Endometrial microvascular endothelial cells (primary cell): ENCODE data around the gene MLNR. TPM values are rescaled to one million over a fixed set of nuclear protein-coding genes. Genes with fewer than 3 reads are reported as not detected.

Experiments
- in situ Hi-C: cut with HindIII; loops from 2 replicates; pipeline ENCODE4 v1.10.0; 2017; ENCODE audit warnings: low sequenced_read_pairs, low pct_unique_long_range_greater_than_20kb; ENCODE audit errors: inconsistent ontology term
- total RNA-seq: library from RNA; depleted of rRNA; stranded (reverse); fragments of >200 nt; gene quantifications from one replicate; pipeline ENCODE4 v1.2.3, GENCODE V29; 2015; ENCODE audit errors: inconsistent ontology term

MLNR gene
- total RNA-seq, 1 donor from 2014 or later, result not detected

GRCh38 chr13:49262634-49263033 lies 42.5 kb downstream of the MLNR start:
- in situ Hi-C loops, result no loop called here

GRCh38 chr13:49265822-49266221 lies 45.7 kb downstream of the MLNR start:
- in situ Hi-C loops, result no loop called here

GRCh38 chr13:49271264-49271663 lies 51.1 kb downstream of the MLNR start:
- in situ Hi-C loops, result no loop called here

Other genes starting within 250 kb of the MLNR start
- gene FNDC3A, start 244.4 kb upstream of the MLNR start, total RNA-seq, result 42.5 TPM
- gene CDADC1, start 27.6 kb downstream of the MLNR start, total RNA-seq, result 1.8 TPM
- 4.0 TPM for gene CAB39L, start 223.7 kb downstream of the MLNR start, total RNA-seq
- 12.2 TPM for gene SETDB2, start 223.9 kb downstream of the MLNR start, total RNA-seq